Astrocyte of the spinal cord (primary cell): ENCODE measurements around the gene SPOCK1.

Experiments
- DNase-seq: peaks from one replicate; pipeline ENCODE4 v3.0.0; 2011; ENCODE audit warnings: low read depth, low spot score
- H3K4me3 ChIP-seq: 2 replicates; pipeline ENCODE4 v1.5.1; 2011; ENCODE audit warnings: low read depth, mild to moderate bottlenecking, low read length, moderate library complexity
- in situ Hi-C: cut with HindIII; loops from 2 replicates; pipeline ENCODE4 v1.10.0; 2017; ENCODE audit warnings: low sequenced_read_pairs
- TF ChIP-seq, protein P1 (sequence below): IDR thresholded peaks from 2 replicates; pipeline ENCODE4 v1.5.1; 2012; ENCODE audit warnings: low read depth, mild to moderate bottlenecking, low read length, inconsistent platforms

The SPOCK1 gene

DNA sequence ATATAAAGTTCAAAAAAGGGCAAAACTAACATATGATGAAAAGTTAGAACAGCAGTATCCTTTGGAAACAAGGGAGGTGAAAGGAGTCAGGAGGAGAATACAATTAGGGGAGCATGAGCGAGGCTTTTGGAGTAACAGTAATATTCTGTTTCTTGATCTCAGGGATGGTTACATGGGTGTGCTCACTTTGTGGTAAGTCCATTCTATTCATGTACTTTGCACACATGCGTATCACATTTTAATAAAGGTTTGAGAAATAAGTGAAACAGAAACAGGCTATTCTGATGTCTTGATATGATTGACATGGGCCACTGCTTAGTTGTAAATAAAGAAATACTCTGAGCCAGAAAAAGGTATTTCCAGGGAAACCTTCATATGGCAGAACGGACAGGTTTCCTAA is 208.8 kb downstream of the SPOCK1 start:
- no peak for DNase-seq
- H3K4me3 ChIP-seq: no peak overlapping the region
- TF ChIP-seq, protein P1, sequence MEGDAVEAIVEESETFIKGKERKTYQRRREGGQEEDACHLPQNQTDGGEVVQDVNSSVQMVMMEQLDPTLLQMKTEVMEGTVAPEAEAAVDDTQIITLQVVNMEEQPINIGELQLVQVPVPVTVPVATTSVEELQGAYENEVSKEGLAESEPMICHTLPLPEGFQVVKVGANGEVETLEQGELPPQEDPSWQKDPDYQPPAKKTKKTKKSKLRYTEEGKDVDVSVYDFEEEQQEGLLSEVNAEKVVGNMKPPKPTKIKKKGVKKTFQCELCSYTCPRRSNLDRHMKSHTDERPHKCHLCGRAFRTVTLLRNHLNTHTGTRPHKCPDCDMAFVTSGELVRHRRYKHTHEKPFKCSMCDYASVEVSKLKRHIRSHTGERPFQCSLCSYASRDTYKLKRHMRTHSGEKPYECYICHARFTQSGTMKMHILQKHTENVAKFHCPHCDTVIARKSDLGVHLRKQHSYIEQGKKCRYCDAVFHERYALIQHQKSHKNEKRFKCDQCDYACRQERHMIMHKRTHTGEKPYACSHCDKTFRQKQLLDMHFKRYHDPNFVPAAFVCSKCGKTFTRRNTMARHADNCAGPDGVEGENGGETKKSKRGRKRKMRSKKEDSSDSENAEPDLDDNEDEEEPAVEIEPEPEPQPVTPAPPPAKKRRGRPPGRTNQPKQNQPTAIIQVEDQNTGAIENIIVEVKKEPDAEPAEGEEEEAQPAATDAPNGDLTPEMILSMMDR: no peak
- in situ Hi-C loops: no loop called here

GRCh38 chr5:137289856-137290255 is 209.3 kb downstream of the SPOCK1 start:
- no peak for DNase-seq
- TF ChIP-seq, protein P1: no peak
- in situ Hi-C loops: no loop called here

GRCh38 chr5:137287569-137287968 is 211.6 kb downstream of the SPOCK1 start:
- TF ChIP-seq, protein P1: no peak
- in situ Hi-C loops: no loop called here
- DNase-seq: no peak
- no peak overlapping the region for H3K4me3 ChIP-seq

More at GRCh38 chr5:137289856-137290255, 209.3 kb downstream of the SPOCK1 start:
- no peak overlapping the region for H3K4me3 ChIP-seq

GRCh38 chr5:137286025-137286610 is 213.0 kb downstream of the SPOCK1 start:
- no peak for DNase-seq
- TF ChIP-seq, protein P1: no peak
- no peak overlapping the region for H3K4me3 ChIP-seq
- in situ Hi-C loops: no loop called here

GRCh38 chr5:137283801-137284200 is 215.3 kb downstream of the SPOCK1 start:
- in situ Hi-C loops: no loop called here
- TF ChIP-seq, protein P1: no peak

DNA sequence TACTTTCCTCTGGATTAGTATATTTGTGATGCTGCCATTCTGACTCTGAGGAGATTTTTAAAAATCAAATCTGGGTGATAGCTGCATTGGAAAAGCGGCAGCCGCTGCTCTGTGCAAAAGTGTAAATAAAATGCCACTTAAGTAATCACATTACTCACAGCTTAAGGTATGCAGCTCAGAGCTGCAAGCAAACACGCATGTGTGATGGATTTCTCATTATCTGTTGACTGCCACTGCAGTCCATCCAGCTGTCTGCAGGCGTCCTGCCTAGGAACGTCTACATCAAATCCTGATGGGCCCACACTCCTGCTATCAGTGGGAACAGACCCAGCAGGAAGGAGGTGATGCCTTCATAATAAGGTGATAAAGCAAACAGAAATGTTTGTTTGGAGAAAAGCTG is 216.9 kb downstream of the SPOCK1 start:
- H3K4me3 ChIP-seq: no peak overlapping the region
- TF ChIP-seq, protein P1: no peak
- in situ Hi-C loops: no loop called here
- DNase-seq: no peak

More at GRCh38 chr5:137283801-137284200, 215.3 kb downstream of the SPOCK1 start:
- DNase-seq: no peak
- no peak overlapping the region for H3K4me3 ChIP-seq
